Spinal cord (tissue), 10 donors: ENCODE results near the gene MICA. TPM values are rescaled to one million over a fixed set of nuclear protein-coding genes. Genes with fewer than 3 reads are reported as not detected.
"Not testable (repeated sequence)": the region's sequence is repeated elsewhere in the genome, so short reads cannot be mapped to it uniquely, and the experiment has no call there.

Experiments used
- DNase-seq, 6 donors: peaks; one replicate each; pipeline versions ENCODE4 v3.0.0 to v3.0.0-alpha.2; 2013 to 2015; ENCODE audit warnings: low spot score in 6 of 6, low read depth in 4 of 6
- H3K27ac ChIP-seq: one replicate; pipeline ENCODE4 v1.5.1; 2013; ENCODE audit warnings: low read depth, low read length, control low read depth
- H3K27me3 ChIP-seq: one replicate; pipeline ENCODE4 v1.6.1; 2013; ENCODE audit warnings: low read length; ENCODE audit not compliant: control insufficient read depth, insufficient read depth
- H3K36me3 ChIP-seq: one replicate; pipeline ENCODE4 v1.6.1; 2013; ENCODE audit warnings: low read length; ENCODE audit not compliant: control insufficient read depth, insufficient read depth
- H3K4me1 ChIP-seq: one replicate; pipeline ENCODE4 v1.6.1; 2013; ENCODE audit warnings: low read length; ENCODE audit not compliant: control insufficient read depth, insufficient read depth
- H3K4me3 ChIP-seq: one replicate; pipeline ENCODE4 v1.5.1; 2013; ENCODE audit warnings: low read depth, low read length, control low read depth
- H3K9me3 ChIP-seq: one replicate; pipeline ENCODE4 v1.6.1; 2013; ENCODE audit warnings: low read length; ENCODE audit not compliant: control insufficient read depth, insufficient read depth
- WGBS: methylation state at CpG from one replicate; pipeline ENCODE4 v1.1.5; 2013; ENCODE audit warnings: missing lambda C conversion rate; ENCODE audit not compliant: insufficient coverage; 5-methylcytosine and 5-hydroxymethylcytosine counted together
- polyA plus RNA-seq, 2 donors: library from polyadenylated mRNA; unstranded; fragments of 120-200 nt; gene quantifications; one replicate each; pipeline ENCODE4 v1.2.1, GENCODE V29; 2013; ENCODE audit not compliant: insufficient read length in 2 of 2
- total RNA-seq, 2 donors: library from RNA; depleted of rRNA in 1 of 2; stranded (reverse); fragments of 120-200 nt in 1 of 2; fragments of >200 nt in 1 of 2; gene quantifications; one replicate each; pipeline versions ENCODE4 v1.2.3 to v1.2.4, GENCODE V29; 2013 to 2014
- donor health status: healthy.

The MICA gene
- total and polyA plus RNA-seq, 4 donors, result 4.2 to 23.6 (median 6.0) TPM

- WGBS, result 69% methylated on average over 6 of the region's 6 CpGs
- Histone ChIP-seq H3K4me3 (no peak overlapping the region), H3K9me3 (no peaks in the 10 kb centered on the region), H3K36me3 (no peaks in the 10 kb centered on the region), H3K27ac (no peak overlapping the region), H3K27me3 (no peaks in the 10 kb centered on the region), H3K4me1 (no peaks in the 10 kb centered on the region)
- DNase-seq, result no peak
Observed at GRCh38 chr6:31378721-31379103, 24.7 kb upstream of the MICA start.

- Histone ChIP-seq H3K4me3 (no peak overlapping the region), H3K27ac (no peak overlapping the region), H3K27me3 (no peaks in the 10 kb centered on the region), H3K9me3 (no peaks in the 10 kb centered on the region), H3K36me3 (no peaks in the 10 kb centered on the region), H3K4me1 (no peaks in the 10 kb centered on the region)
- 23% methylated on average over 2 of the region's 10 CpGs for WGBS
- DNase-seq, result no peak
Observed at GRCh38 chr6:31379850-31380249, 23.5 kb upstream of the MICA start.

- 44% methylated on average over 3 of the region's 4 CpGs for WGBS
- Histone ChIP-seq H3K27ac (no peak overlapping the region), H3K4me3 (no peak overlapping the region), H3K27me3 (no peaks in the 10 kb centered on the region), H3K36me3 (no peaks in the 10 kb centered on the region), H3K4me1 (no peaks in the 10 kb centered on the region), H3K9me3 (no peaks in the 10 kb centered on the region)
- no peak for DNase-seq
Observed at GRCh38 chr6:31381666-31382065, 21.7 kb upstream of the MICA start.

GRCh38 chr6:31383149-31383548 lies 20.2 kb upstream of the MICA start:
- no peaks in the 10 kb centered on the region for H3K4me1 ChIP-seq
- WGBS, result 100% methylated on average over 1 of the region's 5 CpGs
- no peak for DNase-seq

GRCh38 chr6:31385041-31385440 lies 18.4 kb upstream of the MICA start:
- no peak overlapping the region for H3K27ac ChIP-seq
- H3K4me3 ChIP-seq, result no peak overlapping the region
- no peaks in the 10 kb centered on the region for H3K9me3 ChIP-seq
- 67% methylated on average over 3 of the region's 3 CpGs for WGBS
- H3K27me3 ChIP-seq, result no peaks in the 10 kb centered on the region
- no peak for DNase-seq
- H3K4me1 ChIP-seq, result no peaks in the 10 kb centered on the region
- no peaks in the 10 kb centered on the region for H3K36me3 ChIP-seq

More at GRCh38 chr6:31383149-31383548, 20.2 kb upstream of the MICA start:
- Histone ChIP-seq H3K4me3 (no peak overlapping the region), H3K36me3 (no peaks in the 10 kb centered on the region), H3K9me3 (no peaks in the 10 kb centered on the region), H3K27me3 (no peaks in the 10 kb centered on the region), H3K27ac (no peak overlapping the region)

GRCh38 chr6:31386099-31386498 lies 17.3 kb upstream of the MICA start:
- Histone ChIP-seq H3K27ac (no peak overlapping the region), H3K4me3 (no peak overlapping the region), H3K9me3 (no peaks in the 10 kb centered on the region), H3K27me3 (no peaks in the 10 kb centered on the region), H3K36me3 (no peaks in the 10 kb centered on the region), H3K4me1 (no peaks in the 10 kb centered on the region)
- DNase-seq, result no peak
- 60% methylated on average over 1 of the region's 3 CpGs for WGBS

GRCh38 chr6:31386977-31387376 lies 16.4 kb upstream of the MICA start:
- DNase-seq, result no peak
- H3K9me3 ChIP-seq, result no peaks in the 10 kb centered on the region
- no peak overlapping the region for H3K27ac ChIP-seq
- no peaks in the 10 kb centered on the region for H3K36me3 ChIP-seq
- WGBS, result 33% methylated on average over 1 of the region's 1 CpG
- H3K4me3 ChIP-seq, result no peak overlapping the region
- H3K4me1 ChIP-seq, result no peaks in the 10 kb centered on the region
- H3K27me3 ChIP-seq, result no peaks in the 10 kb centered on the region

GRCh38 chr6:31388916-31389801 lies 14.2 kb upstream of the MICA start:
- WGBS, result no CpG with 5 or more reads among the region's 13 CpGs
- not testable (repeated sequence) for H3K9me3 ChIP-seq, H3K4me3 ChIP-seq, H3K27ac ChIP-seq, DNase-seq, H3K27me3 ChIP-seq, H3K4me1 ChIP-seq, H3K36me3 ChIP-seq

- H3K27ac ChIP-seq, H3K9me3 ChIP-seq, H3K4me3 ChIP-seq, DNase-seq, H3K36me3 ChIP-seq, H3K27me3 ChIP-seq, H3K4me1 ChIP-seq: not testable (repeated sequence)
Observed at GRCh38 chr6:31389802-31390132, 13.6 kb upstream of the MICA start.

GRCh38 chr6:31393932-31394331 lies 9.5 kb upstream of the MICA start:
- Histone ChIP-seq H3K4me1 (no peaks in the 10 kb centered on the region), H3K9me3 (no peaks in the 10 kb centered on the region), H3K27me3 (peaks cover 2% of the 10 kb centered on the region), H3K27ac (no peak overlapping the region), H3K36me3 (no peaks in the 10 kb centered on the region), H3K4me3 (no peak overlapping the region)
- DNase-seq, result no peak
- 44% methylated on average over 5 of the region's 5 CpGs for WGBS
